T47D (cell line): ENCODE data around the gene ULBP2.
"Not testable (repeated sequence)": the region's sequence is repeated elsewhere in the genome, so short reads cannot be mapped to it uniquely, and the experiment has no call there.

ENCODE experiments used
- DNase-seq, 2 experiments: peaks; one replicate each; pipeline versions ENCODE4 v3.0.0 to v3.0.0-alpha.2; 2011 to 2012; ENCODE audit warnings: low read depth in 1 of 2, low spot score in 1 of 2
- JUND ChIP-seq: IDR thresholded peaks from 2 replicates; pipeline ENCODE4 v1.6.1; 2012; ENCODE audit warnings: low read depth
- in situ Hi-C: cut with HindIII; loops from 2 replicates; pipeline ENCODE4 v1.10.0; 2016; ENCODE audit warnings: low sequenced_read_pairs, low pct_unique_long_range_greater_than_20kb

Gene ULBP2

DNA sequence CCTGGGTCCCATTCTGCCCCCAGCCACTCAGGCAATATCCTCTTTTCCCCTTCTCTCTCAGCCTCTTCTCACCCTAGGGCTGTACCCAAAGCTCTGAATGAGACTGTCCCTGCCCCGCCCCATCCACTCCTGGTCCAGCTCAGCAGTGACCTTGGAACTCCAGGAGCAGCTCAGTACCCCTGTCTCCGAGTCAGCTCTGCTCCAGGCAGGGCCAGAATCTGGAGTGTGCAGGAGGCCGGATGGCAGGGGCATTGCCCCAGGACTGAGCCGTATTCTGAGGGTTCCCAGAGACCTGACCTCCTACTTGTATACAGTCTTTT lies 16.9 kb upstream of the ULBP2 start:
- no peak for DNase-seq
- TF ChIP-seq JUND, result no peak
- in situ Hi-C loops, result no loop called here

DNA sequence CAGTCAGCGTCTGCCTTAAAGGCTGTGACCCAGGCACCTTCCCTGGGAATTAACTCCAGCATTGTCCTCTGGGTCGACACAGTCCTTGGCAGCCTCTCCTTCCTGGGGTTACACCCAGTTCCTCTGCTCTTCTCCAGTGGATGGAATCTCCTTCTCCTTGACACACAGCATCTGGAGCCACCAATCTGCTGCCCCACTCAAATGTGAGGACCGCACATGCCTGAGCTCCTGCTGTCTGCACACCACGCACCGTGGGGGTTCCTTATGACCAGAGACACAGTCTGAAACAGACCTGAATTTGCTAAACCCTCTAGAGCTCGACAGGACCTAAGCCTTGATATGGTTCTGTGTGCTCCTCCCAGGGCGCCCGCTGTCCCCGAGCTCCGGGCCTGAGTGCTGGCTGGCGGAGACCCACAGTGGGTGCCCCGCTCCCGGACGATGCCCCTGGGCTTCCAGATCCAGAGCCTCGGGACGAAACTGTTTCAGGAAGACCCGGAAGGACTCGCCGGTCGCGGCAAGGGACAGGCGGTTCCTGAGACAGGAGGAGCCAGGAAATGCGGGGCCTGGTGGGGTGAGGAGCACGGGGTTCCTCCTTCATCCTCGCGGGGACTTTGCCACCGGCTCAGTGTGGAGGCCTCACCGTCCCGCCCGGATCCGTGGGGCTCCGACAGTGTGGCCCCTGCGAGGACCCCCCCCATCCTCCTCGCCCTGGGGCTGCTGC lies 16.4 kb upstream of the ULBP2 start:
- in situ Hi-C loops, result no loop called here
- DNase-seq, result no peak
- no peak for TF ChIP-seq JUND

DNA sequence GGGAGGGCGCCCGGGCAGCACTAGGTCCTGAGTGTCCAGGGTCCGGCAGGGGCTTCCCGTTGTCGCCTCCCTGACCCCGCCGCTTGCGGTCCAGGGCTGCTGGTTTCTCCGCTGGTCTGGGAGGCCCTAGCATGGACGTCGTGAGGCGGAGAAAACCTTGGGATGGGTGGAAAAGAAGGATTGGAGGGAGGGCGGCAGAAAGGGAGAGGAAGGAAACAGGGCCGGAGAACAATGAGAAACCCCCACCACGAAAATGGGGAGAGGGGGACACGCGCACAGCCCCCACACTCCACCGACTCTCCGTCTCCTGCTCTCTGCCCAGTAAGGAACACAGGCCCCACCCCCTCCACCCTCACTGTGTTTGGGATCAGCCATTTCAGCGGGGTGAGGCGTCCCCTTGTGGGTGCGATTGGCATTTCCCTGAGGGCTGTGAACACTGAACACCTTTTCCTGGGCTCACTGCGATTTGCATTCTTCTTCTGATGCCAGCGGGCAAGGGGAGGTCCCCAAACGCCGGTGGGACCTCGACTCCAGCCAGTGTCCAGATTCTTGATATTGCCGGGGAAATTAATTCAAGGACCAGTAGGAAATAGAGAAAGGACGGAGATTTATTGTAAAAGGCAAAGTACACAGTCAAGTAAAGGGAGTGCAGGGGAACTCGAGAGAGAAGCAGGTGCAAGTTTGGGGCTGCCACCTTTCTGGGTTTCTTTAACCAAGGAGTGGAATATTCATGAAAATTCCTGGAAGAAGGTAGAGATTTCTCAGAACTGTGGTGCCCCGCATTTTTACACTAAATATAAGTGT lies 15.6 kb upstream of the ULBP2 start:
- no peak for TF ChIP-seq JUND
- in situ Hi-C loops, result no loop called here

DNA sequence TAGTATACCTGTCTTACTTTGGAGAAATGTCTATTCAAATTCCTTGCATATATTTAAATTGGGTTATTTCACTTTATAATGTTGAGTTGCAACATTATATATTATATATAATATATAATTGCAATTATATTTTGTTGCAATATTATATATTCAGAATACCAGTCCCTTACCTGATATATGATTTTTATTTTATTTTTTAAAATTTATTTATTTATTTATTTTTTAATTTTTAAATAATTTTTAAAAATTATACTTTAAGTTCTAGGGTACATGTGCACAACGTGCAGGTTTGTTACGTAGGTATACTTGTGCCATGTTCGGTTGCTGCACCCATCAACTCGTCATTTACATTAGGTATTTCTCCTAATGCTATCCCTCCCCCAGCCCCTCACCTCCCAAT lies 14.8 kb upstream of the ULBP2 start:
- in situ Hi-C loops, DNase-seq: not testable (repeated sequence)

More for the DNA sequence above, 15.6 kb upstream of the ULBP2 start:
- DNase-seq, result peak in 1 of 2 experiments; percentile 84

DNA sequence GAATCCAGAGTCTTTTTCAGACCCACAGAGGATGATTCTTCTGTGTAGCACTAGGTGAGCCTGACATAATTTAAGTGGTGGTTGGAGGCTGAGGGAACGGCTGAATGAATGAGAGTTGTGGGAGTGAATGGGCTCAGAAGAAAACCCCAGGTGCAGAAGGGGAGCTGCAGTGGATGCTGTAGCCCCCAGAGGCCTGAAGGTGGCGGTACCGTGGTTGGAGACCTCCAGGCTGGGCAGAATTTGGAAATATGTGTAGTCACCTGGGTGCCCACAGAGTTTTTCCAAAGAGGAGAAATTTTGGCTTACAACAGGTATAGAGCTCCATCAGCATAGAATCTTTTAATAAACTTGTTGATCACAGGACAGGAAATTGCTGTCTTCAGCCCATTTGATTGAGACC lies 12.4 kb upstream of the ULBP2 start:
- in situ Hi-C loops, result no loop called here
- DNase-seq, result no peak
- TF ChIP-seq JUND, result no peak

DNA sequence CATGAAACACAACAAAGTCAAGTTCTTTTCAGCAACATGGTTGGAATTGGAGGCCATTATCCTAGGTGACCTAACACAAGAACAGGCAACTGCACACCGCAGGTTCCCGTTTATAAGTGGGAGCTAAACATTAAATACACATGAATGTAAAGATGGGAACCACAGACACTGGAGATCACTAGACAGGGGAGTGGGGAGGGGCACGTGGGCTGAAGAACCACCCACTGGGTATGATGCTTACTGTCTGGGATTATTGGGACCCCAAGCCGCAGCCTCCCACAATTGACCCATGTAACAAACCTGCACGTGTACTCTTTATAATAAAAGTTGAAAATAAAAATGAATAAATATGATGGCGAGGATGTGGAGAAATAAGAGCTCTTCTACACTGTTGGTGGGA lies 10.3 kb upstream of the ULBP2 start:
- in situ Hi-C loops, result no loop called here
- no peak for TF ChIP-seq JUND

DNA sequence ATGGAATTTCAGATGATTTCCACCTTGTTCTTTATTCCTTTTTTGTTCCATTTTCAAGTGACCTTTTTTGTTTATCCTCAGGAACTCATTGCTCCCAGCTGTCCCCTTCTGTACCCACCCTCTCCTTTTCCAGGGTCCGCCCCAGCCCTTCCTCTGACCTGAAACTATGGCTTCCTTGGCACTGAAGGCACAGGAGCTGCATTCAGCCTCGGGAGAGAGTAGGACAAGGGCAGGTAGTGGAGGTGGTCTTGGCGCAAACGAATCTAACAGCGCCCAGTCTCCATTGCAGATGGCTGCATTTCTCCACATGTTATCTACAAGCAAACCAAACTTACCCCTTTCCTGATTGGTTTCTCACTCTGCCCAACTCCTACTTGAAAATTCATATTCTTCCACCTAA lies 8.8 kb upstream of the ULBP2 start:
- in situ Hi-C loops, result no loop called here
- TF ChIP-seq JUND, result no peak
- DNase-seq, result no peak

More for the DNA sequence above, 10.3 kb upstream of the ULBP2 start:
- DNase-seq, result no peak

DNA sequence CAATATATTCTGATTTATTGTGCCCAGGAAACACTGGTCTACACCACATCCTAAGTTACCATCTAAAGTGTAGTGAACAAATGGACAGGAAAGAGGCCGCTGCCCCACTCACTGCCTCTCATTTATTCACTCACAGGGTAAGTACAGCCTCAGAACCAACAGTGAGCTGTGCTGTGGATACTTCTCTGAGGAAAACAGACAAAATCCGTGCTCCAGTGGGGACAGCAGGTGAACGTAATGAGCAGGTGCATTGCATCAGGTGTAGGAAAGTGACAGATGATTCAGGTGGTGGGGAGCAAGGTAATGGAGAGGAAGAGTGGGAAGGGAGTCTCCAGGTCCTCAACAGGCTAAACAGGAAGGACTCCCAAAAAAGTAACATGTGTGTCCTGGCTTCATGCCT lies 8.4 kb upstream of the ULBP2 start:
- no peak for TF ChIP-seq JUND
- DNase-seq, result no peak
- in situ Hi-C loops, result no loop called here

DNA sequence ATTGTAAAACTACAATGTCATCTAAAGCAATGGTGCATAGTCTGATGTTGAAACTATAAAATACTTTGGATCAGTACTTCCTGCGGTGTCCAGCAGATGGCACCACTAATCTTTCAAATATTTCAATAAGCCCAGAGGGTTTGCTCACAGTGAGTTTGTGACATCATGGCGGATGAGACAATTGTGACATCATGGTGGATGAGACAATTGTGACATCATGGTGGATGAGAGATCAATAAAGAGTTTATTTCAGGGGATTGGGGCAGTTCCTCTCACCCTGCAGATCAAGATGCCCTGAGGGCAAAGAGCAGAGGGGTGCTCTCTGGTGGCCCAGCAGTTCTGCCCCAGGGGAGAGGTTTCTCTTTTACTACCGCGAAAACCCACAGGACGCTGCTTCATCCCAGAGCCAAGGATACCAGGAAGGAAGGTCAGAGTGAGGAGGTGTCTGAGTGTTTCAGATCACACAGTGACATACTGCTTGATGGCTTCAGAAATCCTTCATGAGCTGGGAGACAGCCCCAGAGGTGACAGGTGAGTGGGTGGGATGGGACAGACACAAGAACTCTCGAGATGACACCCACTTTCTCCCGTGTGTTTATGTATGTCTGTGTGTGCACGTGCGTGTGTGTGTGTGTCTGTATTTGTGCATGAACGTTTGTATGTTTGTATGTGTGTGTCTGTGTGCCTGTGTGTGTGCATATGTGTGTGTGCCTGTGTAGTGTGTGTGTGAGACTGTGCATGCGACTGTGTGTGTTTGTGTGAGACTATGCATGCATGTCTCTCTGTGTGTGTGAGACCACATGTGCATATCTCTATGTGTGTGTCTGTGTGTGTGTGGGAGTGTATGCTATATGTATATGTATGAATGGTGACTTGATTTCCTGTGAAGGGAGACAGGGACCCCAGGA lies 7.3 kb upstream of the ULBP2 start:
- peak in 1 of 2 experiments; percentile 79 for DNase-seq
- TF ChIP-seq JUND, result no peak
- in situ Hi-C loops, result no loop called here

DNA sequence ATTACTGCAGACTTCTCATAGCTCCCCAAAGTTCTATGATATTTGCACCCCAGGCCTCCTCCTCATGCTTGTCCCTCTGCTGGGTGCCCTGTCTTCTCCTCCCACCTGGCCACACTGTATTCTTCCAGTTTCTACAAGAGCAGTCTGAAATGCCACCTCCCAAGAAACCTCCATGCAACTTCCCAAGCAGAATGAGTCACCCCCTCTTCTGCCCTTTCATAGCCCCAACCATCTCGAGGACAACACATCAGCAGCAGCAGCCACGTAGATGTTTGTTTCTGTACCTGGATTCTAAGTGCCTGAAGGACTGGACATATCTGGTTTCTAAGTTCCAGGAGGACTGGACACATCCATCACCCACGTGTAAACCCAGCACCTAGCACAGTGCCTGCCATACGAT lies 6.6 kb upstream of the ULBP2 start:
- no peak for DNase-seq
- in situ Hi-C loops, result no loop called here
- no peak for TF ChIP-seq JUND

DNA sequence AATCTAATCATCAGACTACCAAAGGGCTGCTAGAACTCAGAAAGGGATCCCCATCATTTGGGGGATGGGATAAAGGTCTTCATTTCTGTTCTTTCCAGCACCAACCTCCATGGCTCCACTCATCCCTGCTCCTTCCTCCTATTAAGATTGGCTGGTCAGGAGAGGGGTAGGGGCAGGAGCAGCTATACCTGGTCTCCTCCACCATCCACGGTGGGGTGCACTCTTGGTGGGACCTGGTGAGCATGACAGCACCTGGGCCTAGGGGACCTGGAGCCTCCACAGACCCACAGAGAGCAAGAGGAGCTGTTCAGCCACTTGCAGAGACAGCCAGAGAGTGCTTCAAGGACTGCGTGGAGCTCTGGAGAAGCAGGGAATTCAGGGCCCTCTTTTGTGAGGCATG lies 6.1 kb upstream of the ULBP2 start:
- no peak for DNase-seq
- in situ Hi-C loops, result no loop called here
- no peak for TF ChIP-seq JUND

DNA sequence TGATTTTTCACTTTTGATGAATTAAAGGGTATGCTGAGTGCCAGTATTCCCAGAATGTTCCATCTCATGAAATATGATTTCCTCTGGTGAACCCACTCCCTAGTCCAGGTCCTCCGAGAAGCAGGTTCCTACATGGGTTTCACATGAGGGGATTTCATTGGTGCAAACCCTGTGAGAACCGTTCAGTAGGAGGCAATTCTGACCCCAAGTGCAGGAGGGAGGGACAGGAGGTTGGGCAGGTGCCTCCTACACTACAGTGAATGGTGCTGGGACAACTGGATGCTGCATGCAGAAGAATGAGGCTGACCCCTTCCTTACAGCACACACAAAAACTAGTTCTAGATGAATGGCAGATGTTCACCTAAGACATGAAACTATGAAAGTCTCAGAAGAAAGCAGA lies 5.1 kb upstream of the ULBP2 start:
- TF ChIP-seq JUND, result no peak
- no peak for DNase-seq
- in situ Hi-C loops, result no loop called here

DNA sequence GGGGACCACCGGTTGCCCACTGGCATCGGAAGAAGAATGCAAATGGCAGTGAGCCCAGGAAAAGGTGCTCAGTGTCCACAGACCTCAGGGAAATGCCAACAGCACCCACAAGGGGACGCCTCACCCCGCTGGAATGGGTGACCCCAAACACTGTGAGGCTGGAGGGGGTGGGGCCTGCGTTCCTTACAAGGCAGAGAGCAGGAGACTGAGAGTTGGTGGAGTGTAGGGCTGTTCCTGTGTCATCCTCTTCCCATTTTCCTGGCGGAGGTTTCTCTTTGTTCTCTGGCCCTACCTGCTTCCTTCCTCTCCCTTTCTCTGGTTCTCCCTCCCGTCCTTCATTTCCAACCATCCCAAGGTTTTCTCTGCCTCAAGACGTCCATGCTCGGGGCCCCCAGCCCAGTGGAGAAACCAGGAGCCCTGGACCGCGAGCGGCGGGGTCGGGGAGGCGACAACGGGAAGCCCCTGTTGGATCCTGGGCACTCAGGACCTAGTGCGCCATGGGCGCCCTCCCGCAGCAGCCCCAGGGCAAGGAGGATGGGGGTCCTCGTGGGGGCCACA lies 3.7 kb upstream of the ULBP2 start:
- DNase-seq, in situ Hi-C loops: not testable (repeated sequence)
